CD4-positive, alpha-beta T cell treated with Interleukin-2 at 100 ng/mL for 4 hours (primary cell): ENCODE data around the gene TRAPPC2L.
"Not testable (repeated sequence)": the region's sequence is repeated elsewhere in the genome, so short reads cannot be mapped to it uniquely, and the experiment has no call there.

ENCODE experiments used
- DNase-seq: peaks from one replicate; pipeline ENCODE4 v3.0.0-alpha.2; 2020; ENCODE audit warnings: low spot score

TRAPPC2L gene

DNA sequence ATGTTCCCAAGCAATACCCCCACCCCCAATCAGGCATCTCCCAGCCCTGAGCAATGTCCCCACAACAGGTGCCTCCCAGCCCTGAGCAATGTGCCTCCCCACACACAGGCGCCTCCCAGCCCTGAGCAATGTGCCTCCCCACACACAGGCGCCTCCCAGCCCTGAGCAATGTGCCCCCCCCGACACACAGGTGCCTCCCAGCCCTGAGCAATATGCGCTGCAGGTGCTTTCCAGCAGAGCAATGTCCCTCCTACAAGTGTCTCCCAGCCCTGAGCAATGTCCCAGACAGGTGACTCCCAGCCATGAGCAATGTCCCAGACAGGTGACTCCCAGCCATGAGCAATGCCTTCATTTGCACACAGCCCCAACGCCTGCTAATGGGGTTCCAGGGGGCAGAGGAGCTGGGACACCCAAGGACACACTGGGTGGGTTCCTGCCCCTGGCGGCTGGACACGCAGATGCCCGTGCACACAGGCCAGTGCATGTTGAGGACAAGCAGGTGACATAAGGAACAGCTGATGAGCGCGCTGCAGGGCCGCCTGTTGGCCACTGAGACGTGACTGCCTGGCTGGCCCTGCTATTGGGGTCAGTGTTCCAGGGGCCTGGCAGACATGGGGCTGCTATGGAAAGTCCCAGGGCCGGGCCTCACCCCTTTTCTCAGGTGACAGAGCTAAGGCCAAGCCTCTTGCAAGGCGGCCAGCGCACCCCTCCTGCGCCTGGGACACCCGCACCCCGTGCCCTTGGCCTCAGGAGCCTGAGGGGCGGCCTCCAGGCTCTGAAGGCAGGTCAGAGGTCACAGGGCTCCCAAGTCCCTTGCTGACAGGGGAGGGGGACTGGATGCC lies 36.4 kb downstream of the TRAPPC2L start:
- DNase-seq = no peak

DNA sequence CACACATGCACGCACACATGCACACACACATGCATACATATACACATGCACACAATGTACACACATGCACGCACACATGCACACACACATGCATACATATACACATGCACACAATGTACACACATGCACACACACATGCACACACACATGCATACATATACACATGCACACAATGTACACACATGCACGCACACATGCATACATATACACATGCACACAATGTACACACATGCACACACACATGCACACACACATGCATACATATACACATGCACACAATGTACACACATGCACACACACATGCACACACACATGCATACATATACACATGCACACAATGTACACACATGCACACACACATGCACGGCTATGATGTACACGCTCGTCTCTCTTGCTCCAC lies 37.3 kb downstream of the TRAPPC2L start:
- DNase-seq = not testable (repeated sequence)

DNA sequence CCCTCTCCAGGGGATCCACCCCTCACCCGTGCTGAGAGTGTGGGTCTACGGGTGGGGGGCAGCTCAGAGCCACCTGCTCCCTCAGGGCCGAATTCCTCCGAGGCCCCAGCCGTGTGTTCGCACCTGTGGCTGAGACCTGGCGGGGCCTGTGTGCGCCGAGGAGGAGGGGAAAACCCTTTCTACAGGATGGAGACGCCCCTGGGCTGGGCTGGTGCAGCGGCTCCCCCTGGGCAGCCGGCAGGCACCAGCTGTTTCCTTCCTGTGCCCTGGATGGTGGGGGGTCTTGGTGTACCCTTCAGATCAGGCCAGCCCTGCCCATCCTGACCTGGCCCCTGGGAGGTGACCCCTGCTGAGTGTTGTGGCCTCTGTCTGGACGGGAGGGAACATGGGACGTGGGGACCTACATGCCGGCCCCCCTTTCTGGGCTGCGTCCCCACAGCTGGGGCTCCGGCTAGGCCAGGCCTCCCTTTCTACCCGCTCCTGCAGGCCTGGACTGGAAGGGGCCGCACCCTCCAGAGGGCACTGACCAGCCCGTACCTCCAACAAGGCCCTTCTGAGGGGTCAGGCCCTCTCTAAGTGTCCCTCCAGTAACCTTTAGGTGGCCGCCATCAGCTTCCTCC lies 37.9 kb downstream of the TRAPPC2L start:
- DNase-seq = no peak

DNA sequence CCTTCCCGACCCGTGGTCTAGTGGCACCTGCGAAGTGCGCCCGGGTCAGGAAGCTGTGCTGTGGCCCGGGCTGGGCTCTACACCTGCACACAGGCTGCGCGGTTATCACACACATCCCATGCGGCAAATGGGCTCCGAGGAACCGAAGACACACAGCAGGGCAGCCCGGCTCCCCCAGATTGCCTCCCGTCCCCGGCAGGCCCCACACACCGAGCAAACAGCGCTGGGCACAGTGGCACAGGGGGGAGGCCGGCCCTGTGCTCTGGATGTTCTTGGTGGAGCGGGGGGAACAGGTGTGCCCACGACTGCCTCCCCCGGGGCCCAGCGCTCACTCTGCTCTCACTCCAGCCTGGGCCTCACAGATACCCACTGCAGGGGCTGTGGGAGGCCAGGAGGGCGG lies 38.4 kb downstream of the TRAPPC2L start:
- no peak for DNase-seq

DNA sequence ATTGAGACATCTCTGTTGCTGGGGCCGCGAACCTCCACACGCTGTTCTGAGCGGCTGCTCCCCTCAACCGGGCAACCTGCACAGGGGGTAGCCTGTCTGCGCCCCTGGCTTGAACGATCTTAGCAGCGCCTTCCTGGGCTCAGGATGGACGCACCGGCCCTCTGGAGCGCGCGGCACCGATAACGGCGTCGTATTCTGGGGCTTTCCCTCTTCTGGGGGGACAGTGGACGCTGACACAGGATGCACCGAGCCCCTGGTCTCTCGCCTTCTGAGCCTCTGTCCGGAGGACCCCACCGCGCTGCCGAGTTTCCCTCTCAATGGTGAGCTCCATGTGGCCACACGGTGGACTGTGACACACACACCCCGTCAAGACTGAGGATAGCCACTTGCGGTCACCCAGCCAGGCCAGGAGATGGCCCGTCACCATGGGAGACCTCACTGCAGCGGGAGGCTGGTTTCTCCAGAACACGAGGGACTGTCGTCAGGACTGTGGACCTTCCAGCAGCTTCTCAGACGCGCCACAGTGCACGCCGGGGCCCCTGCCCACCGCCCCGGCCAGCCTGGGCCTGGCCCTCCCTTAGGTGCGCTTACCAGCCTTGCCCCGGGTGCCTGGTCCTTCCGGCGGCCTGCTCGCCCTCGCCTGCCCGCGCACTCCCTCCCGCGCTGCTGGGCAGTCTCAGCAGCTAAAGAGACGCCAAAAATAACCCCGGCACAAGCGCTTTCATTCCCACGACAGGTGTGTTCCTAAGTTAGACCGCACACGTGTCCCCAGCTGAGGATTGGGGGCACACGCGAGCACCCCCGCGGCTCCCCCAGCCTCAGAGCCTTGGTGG lies 39.5 kb downstream of the TRAPPC2L start:
- DNase-seq = no peak

DNA sequence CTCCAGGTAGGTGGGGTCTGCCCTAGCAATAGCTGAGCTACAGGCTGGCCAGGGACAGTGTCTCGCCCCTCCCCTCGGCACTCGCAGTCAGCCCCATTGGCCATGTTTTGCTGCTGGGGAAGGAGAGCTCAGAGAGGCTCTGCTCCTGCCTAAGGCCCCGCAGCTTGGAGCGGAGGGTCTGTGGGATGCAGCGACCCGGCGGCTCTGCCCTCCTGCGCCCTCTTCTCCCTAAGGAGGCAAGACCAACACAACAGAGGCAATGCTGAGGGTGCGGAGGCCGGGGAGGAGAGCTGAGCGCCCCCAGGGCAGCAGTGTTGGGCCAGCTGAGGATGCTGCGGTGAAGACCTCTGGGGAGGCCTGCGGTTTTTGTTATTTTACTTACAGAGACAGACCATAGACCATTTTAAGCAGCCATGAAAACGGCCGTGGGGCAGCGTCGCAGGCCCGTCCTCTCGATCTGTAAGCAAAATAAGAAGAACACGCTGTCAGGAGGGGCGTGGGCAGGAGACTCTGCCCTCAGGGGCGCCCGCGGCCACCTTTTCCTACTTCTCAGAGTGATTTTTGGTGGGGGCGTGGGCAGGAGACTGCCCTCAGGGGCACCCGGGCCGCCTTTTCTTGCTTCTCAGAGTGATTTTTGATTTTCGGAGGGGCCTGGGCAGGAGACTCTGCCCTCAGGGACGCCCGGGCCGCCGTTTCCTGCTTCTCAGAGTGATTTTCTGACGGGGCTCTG lies 40.9 kb downstream of the TRAPPC2L start:
- no peak for DNase-seq

DNA sequence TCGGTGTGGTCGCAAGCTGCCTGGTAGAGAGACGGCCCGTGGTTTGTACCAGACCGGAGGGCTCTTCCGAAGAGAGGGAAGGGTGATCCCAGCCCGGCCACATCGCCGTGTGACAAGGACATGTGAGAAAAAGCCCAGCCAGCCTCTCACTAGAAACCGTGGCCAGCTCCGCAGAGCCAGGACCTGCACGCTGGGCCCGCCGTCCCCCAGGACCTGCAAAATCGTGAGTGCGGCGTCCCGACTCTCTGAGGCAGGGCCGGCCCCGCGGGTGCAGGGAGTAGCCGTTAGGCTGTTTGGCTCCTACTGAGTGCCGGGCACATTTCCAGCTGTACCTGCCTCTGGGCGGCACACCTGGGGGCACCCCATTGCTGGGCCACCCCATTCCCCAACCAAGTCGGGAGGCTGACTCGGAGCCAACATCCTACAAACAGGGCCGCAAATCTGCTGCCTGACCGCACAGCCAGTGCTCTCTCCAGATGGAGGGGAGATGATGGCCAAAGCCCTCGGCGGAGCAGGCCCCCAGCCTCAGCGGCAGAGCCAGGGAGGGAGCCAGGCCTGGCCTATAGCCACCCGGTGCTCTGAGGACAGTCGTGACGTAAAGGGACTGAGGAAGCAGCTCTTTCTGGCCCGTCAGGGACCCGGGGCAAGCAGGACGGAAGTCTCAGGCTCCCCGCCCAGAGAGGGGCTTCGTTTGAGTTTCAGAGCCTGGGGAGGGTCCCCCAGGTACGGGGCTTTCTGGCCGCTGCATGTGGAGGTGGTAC lies 43.2 kb downstream of the TRAPPC2L start:
- no peak for DNase-seq

DNA sequence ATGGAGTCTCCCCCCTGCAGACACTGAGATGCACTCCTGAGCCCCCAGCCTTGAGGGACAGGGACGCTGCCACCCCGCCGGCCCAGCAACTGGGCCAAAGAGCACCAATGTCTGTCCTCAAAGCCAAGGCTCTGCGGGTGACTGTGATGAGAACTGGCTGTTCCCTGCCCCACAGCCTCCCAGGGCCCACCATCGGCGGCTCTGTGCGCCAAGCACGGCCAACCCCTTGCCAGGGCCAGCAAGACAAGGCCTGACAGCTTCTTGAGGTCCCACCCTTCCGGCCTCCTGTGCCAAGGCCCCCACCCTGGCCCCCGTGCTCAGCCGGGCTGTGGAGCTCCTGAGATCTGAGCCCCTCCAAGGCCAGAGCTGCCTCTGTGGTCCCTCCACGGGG lies 43.7 kb downstream of the TRAPPC2L start:
- no peak for DNase-seq

DNA sequence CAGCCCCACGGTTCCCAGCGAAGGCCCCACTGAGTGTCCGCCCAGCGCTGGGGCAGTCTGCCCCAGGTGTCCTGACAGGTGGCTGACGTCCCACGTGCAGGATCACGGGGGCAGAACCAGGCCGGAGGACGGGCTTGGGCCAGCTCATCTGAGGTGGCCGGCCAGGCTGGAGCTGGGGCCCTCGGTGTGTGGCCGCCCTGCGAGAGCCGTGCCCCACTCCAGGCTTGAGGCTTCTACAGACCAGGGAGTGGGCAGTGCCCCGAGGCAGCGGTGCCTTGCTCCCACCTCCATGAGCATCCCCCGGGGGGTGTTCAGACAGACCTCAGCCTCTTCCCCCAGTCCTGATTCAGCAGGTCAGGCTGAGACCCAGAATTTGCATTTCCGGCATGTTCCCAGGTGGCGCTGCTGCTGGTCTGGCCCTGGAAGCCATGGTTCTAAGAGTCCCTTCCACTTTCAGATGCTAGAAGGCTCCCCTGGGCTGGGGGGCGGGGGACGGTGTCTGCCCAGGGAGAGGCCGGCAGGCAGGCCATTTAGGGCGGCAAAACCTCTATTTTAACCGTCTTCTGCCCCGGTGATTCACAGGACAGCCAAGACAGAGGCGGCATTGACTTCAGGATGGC lies 44.9 kb downstream of the TRAPPC2L start:
- DNase-seq = no peak

DNA sequence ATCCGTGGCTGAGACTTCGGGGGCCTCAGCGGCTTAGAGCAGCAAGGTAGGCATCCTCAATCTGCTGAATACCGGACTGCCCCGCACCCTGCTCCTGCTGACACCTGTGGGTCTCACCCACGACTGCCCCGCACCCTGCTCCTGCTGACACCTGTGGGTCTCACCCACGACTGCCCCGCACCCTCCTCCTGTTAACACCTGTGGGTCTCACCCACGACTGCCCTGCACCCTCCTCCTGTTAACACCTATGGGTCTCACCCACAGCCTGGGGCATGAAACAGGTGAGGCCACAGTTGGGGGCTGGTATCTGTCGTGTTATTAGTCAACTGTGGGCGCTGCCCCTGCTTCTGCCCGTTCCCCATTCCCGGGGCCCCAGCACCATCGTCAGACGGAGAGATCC lies 45.8 kb downstream of the TRAPPC2L start:
- no peak for DNase-seq

DNA sequence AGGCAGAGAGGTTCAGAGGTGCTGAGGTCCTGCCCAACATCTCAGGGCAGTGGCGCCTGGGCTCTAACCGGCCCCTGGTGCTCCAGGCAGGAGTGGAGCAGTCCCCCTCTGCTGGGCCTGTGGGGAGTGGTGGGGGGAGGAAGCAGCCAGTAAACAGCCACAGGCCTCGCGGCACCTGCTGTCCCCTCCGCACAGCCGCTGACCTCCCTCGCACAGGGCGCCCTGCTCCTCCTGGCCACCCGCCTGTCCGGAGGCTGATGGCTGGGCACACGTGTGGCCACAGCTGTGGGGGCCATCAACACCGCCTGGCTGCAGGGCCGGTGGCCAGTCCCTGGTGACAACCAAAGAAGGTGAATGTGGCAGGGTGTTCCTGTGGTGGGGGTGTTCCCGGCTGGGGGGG lies 46.3 kb downstream of the TRAPPC2L start:
- DNase-seq = no peak

DNA sequence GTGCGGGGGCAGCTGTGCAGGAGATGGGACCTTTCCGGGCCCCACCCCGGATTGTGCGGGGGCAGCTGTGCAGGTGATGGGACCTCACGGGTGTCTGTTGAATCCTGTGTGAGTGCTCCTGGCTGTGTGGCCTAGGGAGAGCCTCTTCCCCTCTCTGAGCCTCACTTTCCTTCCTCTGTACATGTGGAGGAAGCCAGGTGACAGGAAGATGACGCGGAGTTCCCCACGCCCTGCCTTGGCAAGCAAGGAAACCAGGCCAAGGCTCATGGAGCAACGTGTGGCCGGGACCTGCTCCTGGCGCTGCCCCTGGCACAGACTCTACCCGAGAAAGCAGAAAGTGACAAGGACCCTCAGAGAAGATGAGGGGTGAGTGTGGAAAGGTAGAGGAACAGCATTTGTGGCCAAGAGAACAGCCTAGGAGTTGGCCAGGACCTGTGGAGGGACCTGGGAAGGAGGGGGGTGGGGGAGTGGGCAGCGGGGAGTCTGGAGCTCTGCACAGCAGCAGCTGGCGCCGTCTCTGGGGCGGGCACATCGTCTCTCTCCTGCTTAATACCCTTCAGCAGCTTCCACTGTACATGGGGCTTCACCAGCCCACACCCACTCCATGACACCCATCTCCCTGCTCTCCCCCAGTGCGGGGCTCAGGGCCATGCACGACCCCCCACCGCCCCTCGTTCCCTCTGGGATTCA lies 47.9 kb downstream of the TRAPPC2L start:
- no peak for DNase-seq

DNA sequence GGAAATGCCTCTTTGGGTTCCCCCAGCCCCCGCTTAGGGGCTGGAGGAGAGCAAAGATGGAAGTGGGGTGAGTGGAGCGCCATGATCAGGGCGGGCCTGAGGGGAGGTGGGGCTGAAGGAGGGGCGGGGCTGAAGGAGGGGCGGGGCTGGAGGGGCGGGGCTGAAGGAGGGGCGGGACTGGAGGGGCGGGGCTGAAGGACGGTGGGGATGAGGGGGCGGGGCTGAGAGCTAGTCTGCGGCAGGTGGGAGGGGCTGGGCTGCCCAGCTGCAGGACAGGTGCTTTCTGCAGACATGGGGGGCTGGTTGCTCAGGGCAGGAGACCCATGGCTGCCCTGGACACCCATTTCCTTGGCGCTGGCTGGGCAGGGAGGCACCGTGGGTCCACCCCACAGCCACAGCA lies 48.6 kb downstream of the TRAPPC2L start:
- no peak for DNase-seq

DNA sequence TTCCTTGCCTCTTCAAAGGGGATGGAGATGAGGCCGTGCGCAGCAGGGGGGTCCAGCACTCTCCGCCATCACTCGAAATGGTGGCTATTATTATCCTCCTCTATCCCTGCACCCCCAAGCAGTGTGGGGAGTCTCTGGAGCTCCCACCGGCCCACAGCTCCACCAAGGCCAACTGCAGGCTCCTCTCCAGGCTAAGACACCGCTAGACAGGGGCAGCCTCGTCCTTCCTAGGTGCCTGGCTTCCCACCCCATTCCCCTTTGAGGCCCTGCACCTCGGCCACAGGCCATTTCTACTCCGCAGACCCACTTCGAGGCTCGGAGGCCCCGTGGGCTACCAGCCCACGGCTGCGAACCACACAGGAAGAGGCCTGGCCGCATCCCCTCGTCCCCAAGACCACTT lies 49.1 kb downstream of the TRAPPC2L start:
- DNase-seq = no peak

DNA sequence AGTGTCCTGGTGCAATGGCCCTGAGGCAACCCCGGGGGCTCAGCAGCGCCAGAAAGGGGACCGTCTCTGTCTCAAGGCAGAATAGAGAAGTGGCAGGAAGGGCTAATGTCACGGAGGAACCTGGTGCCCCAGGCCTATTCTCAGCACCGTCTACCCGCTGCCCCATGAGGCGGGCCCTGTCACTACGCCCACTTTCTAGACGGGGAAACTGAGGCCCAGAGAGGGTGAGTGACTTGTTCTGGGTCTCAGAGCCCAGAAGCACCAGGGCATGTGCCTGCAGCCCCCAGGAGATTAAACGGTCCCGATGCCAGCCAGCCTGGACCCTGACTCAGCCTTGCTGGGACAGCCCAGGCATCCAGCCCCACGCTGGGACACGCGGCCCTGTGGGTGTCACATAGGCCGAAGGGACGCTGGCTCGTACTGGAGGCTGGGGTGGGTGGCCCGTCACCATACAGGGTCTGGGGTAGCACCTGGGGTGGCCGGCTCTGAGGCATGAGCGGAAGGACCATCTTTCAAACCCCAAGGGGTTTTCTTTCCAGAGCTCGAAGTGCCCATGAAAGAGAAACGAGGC lies 49.7 kb downstream of the TRAPPC2L start:
- DNase-seq = no peak

DNA sequence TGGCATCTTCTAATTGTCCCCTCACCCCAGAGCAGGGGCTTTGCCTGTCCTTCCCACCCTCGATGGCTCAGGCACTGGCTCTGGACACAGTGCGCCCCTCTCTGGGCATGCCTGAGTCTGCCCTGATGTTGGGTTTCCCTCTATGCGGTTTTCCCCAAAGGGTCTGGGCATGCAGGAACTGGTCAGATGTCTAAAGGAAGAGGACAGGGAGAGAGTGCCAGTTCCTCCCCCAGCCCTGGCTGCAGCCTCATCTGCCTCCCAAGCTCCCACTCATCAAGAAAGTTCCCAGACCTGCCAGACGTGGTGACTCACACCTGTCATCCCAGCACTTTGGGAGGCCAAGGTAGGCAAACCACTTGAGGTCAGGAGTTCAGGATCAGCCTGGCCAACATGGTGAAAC lies 50.8 kb downstream of the TRAPPC2L start:
- DNase-seq = no peak

DNA sequence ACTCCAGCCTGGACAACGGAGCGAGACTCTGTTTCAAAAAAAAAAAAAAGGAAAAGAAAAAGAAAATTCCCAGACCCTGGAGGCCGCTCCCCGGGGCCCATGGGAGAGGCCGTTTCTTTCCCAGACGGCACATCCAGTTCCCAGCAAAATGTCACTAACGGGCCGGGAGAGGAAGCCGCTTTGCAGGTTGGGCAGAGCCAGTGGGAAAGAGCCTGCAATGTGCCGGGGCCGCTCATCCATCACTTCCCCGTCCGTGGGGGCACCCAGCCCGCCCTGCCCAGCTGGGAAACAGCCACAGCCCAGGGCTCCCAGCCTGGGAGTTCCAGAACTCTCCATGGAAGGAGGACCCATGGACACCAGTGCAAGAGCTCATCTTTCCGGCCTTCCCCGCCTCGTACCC lies 51.4 kb downstream of the TRAPPC2L start:
- DNase-seq = no peak

DNA sequence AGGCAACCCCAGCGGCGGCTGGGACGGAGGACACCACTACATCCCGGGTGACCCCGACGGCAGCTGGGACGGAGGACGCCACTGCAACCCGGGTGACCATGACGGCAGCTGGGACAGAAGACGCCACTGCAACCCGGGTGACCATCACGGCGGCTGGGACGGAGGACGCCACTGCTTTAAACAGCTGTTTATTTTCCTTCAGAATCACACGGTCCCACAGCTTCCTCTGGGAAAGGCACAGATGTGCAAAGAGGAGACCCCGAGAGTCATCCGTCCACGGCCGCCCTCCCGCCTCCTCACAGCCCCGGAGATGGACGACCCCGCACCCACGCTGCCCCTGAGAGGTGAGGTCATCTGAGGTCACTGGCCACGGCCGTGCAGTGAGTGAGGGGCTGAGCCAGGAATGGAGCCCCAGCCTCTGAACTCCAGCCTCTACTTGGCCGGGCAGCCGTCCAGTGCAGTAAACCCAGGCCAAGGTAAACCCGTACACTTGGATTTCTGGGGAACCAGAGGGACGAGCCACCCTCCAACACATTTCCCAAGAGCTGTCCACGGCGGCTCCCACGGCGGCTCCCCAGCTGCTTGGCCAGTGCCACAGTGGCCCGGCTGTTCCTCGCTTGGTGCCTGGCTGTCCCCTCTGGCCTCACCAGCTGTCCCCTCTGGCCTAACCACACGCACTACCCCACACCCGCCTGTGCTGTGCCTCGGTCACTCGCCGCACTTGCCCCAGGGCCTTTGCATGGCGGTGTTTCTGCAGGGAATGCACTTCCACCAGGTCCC lies 52.7 kb downstream of the TRAPPC2L start:
- no peak for DNase-seq
